Cortex of kidney (tissue), 1 donor: ENCODE results near the gene TPK1.
"Not testable (repeated sequence)": the region's sequence is repeated elsewhere in the genome, so short reads cannot be mapped to it uniquely, and the experiment has no call there.

Source experiments
- DNase-seq: peaks from one replicate; lab custom pipeline; 2025; lab: John Stamatoyannopoulos, UW

TPK1 gene

GRCh38 chr7:144474800-144475615, 360.8 kb downstream of the TPK1 start:
- no peak for DNase-seq

GRCh38 chr7:144474363-144474762, 361.5 kb downstream of the TPK1 start:
- DNase-seq: no peak

GRCh38 chr7:144473908-144474307, 361.9 kb downstream of the TPK1 start:
- DNase-seq: no peak

GRCh38 chr7:144470078-144470477, 365.8 kb downstream of the TPK1 start:
- no peak for DNase-seq

- no peak for DNase-seq
Measured at GRCh38 chr7:144468990-144469732, 366.7 kb downstream of the TPK1 start.

GRCh38 chr7:144459635-144460034, 376.2 kb downstream of the TPK1 start:
- DNase-seq: no peak

GRCh38 chr7:144455040-144455404, 380.8 kb downstream of the TPK1 start:
- DNase-seq: no peak

GRCh38 chr7:144454256-144455039, 381.4 kb downstream of the TPK1 start:
- DNase-seq: no peak

- DNase-seq: no peak
Measured at GRCh38 chr7:144452064-144452463, 383.8 kb downstream of the TPK1 start.

- DNase-seq: no peak
Measured at GRCh38 chr7:144445590-144445989, 390.3 kb downstream of the TPK1 start.

GRCh38 chr7:144439717-144440205, 396.1 kb downstream of the TPK1 start:
- no peak for DNase-seq

- DNase-seq: no peak
Measured at GRCh38 chr7:144438759-144439158, 397.1 kb downstream of the TPK1 start.

- DNase-seq: no peak
Measured at GRCh38 chr7:144437370-144438191, 398.3 kb downstream of the TPK1 start.

- DNase-seq: no peak
Measured at GRCh38 chr7:144436500-144436899, 399.4 kb downstream of the TPK1 start.

- no peak for DNase-seq
Measured at GRCh38 chr7:144428431-144428830, 407.4 kb downstream of the TPK1 start.

GRCh38 chr7:144427539-144427938, 408.3 kb downstream of the TPK1 start:
- DNase-seq: not testable (repeated sequence)

- not testable (repeated sequence) for DNase-seq
Measured at GRCh38 chr7:144418931-144419330, 416.9 kb downstream of the TPK1 start.

GRCh38 chr7:144416341-144416740, 419.5 kb downstream of the TPK1 start:
- no peak for DNase-seq

- no peak for DNase-seq
Measured at GRCh38 chr7:144415858-144416257, 420.0 kb downstream of the TPK1 start.

- no peak for DNase-seq
Measured at GRCh38 chr7:144414815-144415214, 421.0 kb downstream of the TPK1 start.

GRCh38 chr7:144410441-144410840, 425.4 kb downstream of the TPK1 start:
- no peak for DNase-seq
